IPS-15b (cell line): ENCODE measurements around the gene FEZ2.

Experiments
- H3K27me3 ChIP-seq: one replicate; pipeline ENCODE4 v1.6.1; 2013; ENCODE audit warnings: low read length; ENCODE audit not compliant: control insufficient read depth, insufficient read depth
- H3K36me3 ChIP-seq: one replicate; pipeline ENCODE4 v1.6.1; 2013; ENCODE audit warnings: low read length; ENCODE audit not compliant: control insufficient read depth, insufficient read depth
- H3K4me1 ChIP-seq: one replicate; pipeline ENCODE4 v1.6.1; 2013; ENCODE audit warnings: mild to moderate bottlenecking, low read length; ENCODE audit not compliant: control insufficient read depth, insufficient read depth
- H3K4me3 ChIP-seq: one replicate; pipeline ENCODE4 v1.5.1; 2013; ENCODE audit warnings: low read depth, low read length
- H3K9ac ChIP-seq: one replicate; pipeline ENCODE4 v1.6.1; 2013; ENCODE audit warnings: low read depth, mild to moderate bottlenecking, low read length
- H3K9me3 ChIP-seq: one replicate; pipeline ENCODE4 v1.6.1; 2013; ENCODE audit warnings: mild to moderate bottlenecking, low read length; ENCODE audit not compliant: control insufficient read depth, insufficient read depth

FEZ2 gene

GRCh38 chr2:36556842-36557241 lies 41.1 kb downstream of the FEZ2 start:
- H3K4me1 ChIP-seq: peaks cover 11% of the 10 kb centered on the region
- H3K36me3 ChIP-seq: no peaks in the 10 kb centered on the region

DNA sequence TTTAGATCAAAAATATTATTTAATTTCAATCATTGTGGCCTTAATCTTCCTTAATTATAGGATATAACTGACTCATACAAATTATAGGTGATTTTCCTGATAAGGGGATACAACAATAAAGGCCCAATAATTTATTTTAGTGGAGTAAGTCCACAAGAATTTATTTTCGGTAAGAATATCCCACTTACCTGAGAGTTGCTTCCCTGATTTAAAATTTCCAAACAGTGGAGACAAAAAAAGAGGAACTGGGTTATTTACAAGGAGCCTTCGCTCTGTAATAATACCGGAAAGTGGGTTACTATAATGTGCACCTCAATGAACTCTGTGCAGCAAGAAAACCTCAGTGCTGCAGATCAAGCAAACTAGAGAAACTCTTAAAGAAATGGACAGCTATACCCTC lies 42.2 kb downstream of the FEZ2 start:
- H3K4me3 ChIP-seq: no peak overlapping the region
- H3K9ac ChIP-seq: no peak overlapping the region
- H3K9me3 ChIP-seq: no peaks in the 10 kb centered on the region
- H3K27me3 ChIP-seq: no peaks in the 10 kb centered on the region
- H3K4me1 ChIP-seq: peaks cover 7% of the 10 kb centered on the region
- H3K36me3 ChIP-seq: no peaks in the 10 kb centered on the region

More at GRCh38 chr2:36556842-36557241, 41.1 kb downstream of the FEZ2 start:
- no peak overlapping the region for H3K4me3 ChIP-seq
- H3K9me3 ChIP-seq: no peaks in the 10 kb centered on the region
- no peak overlapping the region for H3K9ac ChIP-seq
- no peaks in the 10 kb centered on the region for H3K27me3 ChIP-seq

DNA sequence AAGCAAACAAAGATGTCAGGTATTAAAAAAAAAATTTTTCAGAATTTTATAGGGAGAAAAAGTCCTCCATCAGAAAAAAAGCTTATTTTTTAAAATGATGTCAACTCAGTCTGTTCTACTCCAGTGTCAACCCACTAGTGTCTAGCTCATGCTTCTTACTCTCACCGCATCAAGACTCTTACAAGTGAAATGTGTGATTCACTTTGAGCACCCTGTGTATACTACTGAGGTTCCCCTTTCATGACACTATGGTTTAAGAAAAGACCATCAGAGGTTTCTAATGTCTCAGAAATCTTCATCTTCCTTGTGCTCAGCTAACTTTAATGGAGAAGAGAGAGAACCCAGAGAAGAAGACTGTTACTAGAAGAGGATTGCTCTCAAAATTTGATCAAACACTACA lies 43.4 kb downstream of the FEZ2 start:
- Histone ChIP-seq H3K9me3 (no peaks in the 10 kb centered on the region), H3K36me3 (no peaks in the 10 kb centered on the region), H3K4me1 (peaks cover 3% of the 10 kb centered on the region), H3K4me3 (no peak overlapping the region), H3K9ac (no peak overlapping the region), H3K27me3 (no peaks in the 10 kb centered on the region)

- H3K9me3 ChIP-seq: no peaks in the 10 kb centered on the region
- no peaks in the 10 kb centered on the region for H3K4me1 ChIP-seq
- no peaks in the 10 kb centered on the region for H3K27me3 ChIP-seq
- peaks cover under 1% of the 10 kb centered on the region for H3K36me3 ChIP-seq
- H3K4me3 ChIP-seq: no peak overlapping the region
- no peak overlapping the region for H3K9ac ChIP-seq
Observed at GRCh38 chr2:36553683-36554082, 44.3 kb downstream of the FEZ2 start.

DNA sequence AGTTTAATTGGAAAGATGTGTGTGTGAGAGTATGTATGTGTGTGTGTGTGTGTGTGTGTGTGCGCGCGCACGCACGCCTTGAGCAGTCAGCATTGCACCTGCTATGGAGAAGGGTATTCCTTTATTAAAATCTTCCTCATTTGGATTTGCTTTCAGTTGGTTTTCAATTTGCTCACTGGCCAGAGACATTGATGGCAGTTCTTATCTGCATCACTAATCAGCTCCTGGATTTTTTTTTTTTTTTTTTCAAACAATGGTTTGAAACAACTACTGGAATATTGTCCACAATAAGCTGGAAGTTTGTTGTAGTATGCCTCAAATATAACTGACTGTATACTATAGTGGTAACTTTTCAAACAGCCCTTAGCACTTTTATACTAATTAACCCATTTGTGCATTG lies 48.0 kb downstream of the FEZ2 start:
- Histone ChIP-seq H3K9me3 (no peaks in the 10 kb centered on the region), H3K9ac (no peak overlapping the region), H3K4me3 (no peak overlapping the region), H3K27me3 (no peaks in the 10 kb centered on the region), H3K4me1 (no peaks in the 10 kb centered on the region), H3K36me3 (peaks cover 5% of the 10 kb centered on the region)

DNA sequence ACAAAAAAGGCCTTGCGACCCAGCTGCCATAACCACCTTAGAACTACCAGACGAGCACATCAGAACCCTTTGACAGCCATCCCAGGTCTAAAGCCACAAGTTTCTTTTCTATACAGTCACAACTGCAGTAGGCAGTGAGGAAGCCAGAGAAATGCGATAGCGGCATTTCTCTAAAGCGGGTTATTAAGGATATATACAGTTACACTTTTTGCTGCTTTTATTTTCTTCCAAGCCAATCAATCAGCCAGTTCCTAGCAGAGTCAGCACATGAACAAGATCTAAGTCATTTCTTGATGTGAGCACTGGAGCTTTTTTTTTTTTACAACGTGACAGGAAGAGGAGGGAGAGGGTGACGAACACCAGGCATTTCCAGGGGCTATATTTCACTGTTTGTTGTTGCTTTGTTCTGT lies 48.8 kb downstream of the FEZ2 start:
- Histone ChIP-seq H3K9ac (no peak overlapping the region), H3K36me3 (peaks cover 5% of the 10 kb centered on the region), H3K4me3 (no peak overlapping the region), H3K27me3 (no peaks in the 10 kb centered on the region), H3K4me1 (no peaks in the 10 kb centered on the region), H3K9me3 (no peaks in the 10 kb centered on the region)

- H3K36me3 ChIP-seq: peaks cover 5% of the 10 kb centered on the region
- H3K9ac ChIP-seq: no peak overlapping the region
- H3K4me3 ChIP-seq: no peak overlapping the region
- H3K4me1 ChIP-seq: no peaks in the 10 kb centered on the region
- no peaks in the 10 kb centered on the region for H3K9me3 ChIP-seq
- no peaks in the 10 kb centered on the region for H3K27me3 ChIP-seq
Observed at GRCh38 chr2:36547906-36548305, 50.1 kb downstream of the FEZ2 start.

- Histone ChIP-seq H3K36me3 (peaks cover 5% of the 10 kb centered on the region), H3K9me3 (no peaks in the 10 kb centered on the region), H3K9ac (no peak overlapping the region), H3K4me3 (no peak overlapping the region), H3K27me3 (no peaks in the 10 kb centered on the region), H3K4me1 (no peaks in the 10 kb centered on the region)
Observed at GRCh38 chr2:36545871-36546416, 52.0 kb downstream of the FEZ2 start.

DNA sequence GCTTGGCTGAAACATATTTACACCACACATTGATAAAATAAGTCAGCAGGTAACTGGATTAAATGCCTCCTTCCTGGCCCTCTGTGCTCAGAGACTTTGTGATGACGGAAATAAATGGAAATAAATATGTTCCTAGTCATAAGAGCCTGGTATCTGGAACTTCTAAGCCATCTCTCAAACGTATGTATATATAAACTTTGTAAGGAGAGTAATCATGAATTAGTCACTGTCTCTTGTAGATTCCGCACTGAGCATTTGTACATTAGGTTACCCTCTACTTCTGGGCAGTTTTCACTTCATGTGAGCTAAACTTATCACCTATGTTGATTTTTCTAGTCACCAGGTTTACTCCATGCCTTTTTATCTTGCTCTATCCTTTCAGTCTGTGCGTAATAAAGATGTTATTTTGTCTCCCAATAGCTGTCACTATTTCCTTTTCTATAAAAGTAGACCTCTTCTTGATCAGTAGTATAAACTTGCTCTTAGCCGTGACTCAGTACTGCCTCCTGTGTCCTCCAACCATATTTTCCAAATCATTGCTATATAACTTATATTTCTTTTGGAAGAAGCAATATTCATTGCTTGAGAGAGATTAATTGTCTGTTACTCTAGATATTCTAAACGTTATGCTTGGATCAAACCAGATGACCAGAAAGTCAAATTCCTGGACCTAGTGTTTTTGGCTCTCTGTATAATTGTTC lies 53.2 kb downstream of the FEZ2 start:
- Histone ChIP-seq H3K9me3 (no peaks in the 10 kb centered on the region), H3K4me1 (no peaks in the 10 kb centered on the region), H3K4me3 (no peak overlapping the region), H3K36me3 (peaks cover 5% of the 10 kb centered on the region), H3K9ac (no peak overlapping the region), H3K27me3 (no peaks in the 10 kb centered on the region)

DNA sequence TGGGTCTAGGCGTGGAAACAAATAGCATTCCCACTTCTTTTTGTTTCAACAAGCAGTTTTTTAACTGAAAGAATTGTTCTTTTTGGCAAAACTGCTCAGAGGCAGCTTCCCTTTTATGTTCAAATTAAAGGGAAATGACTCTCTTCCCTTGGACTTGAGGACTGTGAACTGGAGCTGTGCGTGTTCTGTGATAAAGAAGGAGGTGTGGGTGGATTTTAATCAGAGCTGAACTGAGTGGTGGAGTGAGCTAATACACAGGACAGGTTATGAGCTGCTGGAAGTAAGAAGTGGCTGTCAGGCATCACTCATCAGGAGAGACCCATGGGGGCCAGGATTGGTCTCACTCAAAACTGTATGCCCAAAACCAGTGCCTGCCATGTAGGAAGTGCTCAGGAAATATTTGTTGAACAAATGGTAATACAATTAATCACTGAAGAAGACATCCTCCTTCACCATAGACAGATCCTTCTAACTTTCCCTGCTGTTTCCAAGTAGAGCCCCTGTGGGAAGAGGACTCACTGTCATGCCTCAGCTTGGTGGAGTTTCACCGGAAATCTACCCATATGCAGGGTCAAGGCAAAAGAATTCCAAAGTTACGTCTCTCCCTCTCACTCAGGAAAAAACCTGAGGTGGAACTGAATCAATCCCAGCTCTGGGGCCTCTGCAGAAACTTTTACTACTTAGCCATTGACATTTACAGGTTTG lies 55.9 kb downstream of the FEZ2 start:
- H3K4me3 ChIP-seq: no peak overlapping the region
- no peaks in the 10 kb centered on the region for H3K9me3 ChIP-seq
- no peaks in the 10 kb centered on the region for H3K4me1 ChIP-seq
- H3K36me3 ChIP-seq: peaks cover 3% of the 10 kb centered on the region
- no peak overlapping the region for H3K9ac ChIP-seq
- H3K27me3 ChIP-seq: no peaks in the 10 kb centered on the region

GRCh38 chr2:36540986-36541754 lies 56.8 kb downstream of the FEZ2 start:
- H3K36me3 ChIP-seq: peaks cover 4% of the 10 kb centered on the region
- H3K9me3 ChIP-seq: no peaks in the 10 kb centered on the region
- no peak overlapping the region for H3K9ac ChIP-seq
- no peak overlapping the region for H3K4me3 ChIP-seq
- no peaks in the 10 kb centered on the region for H3K4me1 ChIP-seq
- no peaks in the 10 kb centered on the region for H3K27me3 ChIP-seq
